Measurements from ENCODE around the gene CDH23.

Gene CDH23

GRCh38 chr10:71448146-71448545 lies 51.4 kb downstream of the CDH23 start:
- ChIA-PET POLR2A (no interaction called here), CTCF (no interaction called here)
- TF ChIP-seq LEF1 (IDR thresholded peaks at IDR 0.05; ENCODE audit: borderline replicate concordance) (no peak), FOXM1 (IDR thresholded peaks at IDR 0.05; ENCODE audit: borderline replicate concordance) (no peak), NFRKB (IDR thresholded peaks at IDR 0.05) (no peak), CTBP1 (IDR thresholded peaks at IDR 0.05; ENCODE audit: borderline replicate concordance) (no peak), ZNF384 (IDR thresholded peaks at IDR 0.05) (no peak), FOXK2 (IDR thresholded peaks at IDR 0.05) (no peak), SP1 (IDR thresholded peaks at IDR 0.05) (no peak), HDGF (IDR thresholded peaks at IDR 0.05; ENCODE audit: borderline replicate concordance) (no peak), FOXA1 (IDR thresholded peaks at IDR 0.05) (no peak), BHLHE40 (IDR thresholded peaks at IDR 0.05; ENCODE audit: borderline replicate concordance) (no peak), L3MBTL2 (conservative IDR thresholded peaks at IDR 0.05) (no peak), TARDBP (IDR thresholded peaks at IDR 0.05) (no peak), ARNT (IDR thresholded peaks at IDR 0.05) (no peak), ELF4 (IDR thresholded peaks at IDR 0.05) (no peak), SUZ12 (IDR thresholded peaks at IDR 0.05) (no peak)
- TF ChIP-seq, protein P1, sequence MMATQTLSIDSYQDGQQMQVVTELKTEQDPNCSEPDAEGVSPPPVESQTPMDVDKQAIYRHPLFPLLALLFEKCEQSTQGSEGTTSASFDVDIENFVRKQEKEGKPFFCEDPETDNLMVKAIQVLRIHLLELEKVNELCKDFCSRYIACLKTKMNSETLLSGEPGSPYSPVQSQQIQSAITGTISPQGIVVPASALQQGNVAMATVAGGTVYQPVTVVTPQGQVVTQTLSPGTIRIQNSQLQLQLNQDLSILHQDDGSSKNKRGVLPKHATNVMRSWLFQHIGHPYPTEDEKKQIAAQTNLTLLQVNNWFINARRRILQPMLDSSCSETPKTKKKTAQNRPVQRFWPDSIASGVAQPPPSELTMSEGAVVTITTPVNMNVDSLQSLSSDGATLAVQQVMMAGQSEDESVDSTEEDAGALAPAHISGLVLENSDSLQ (IDR thresholded peaks at IDR 0.05), result no peak
- no peak for DNase-seq (ENCODE audit: extremely low spot score)

- no peak for TF ChIP-seq FOXK2 (IDR thresholded peaks at IDR 0.05)
- no peak for TF ChIP-seq CTBP1 (IDR thresholded peaks at IDR 0.05; ENCODE audit: borderline replicate concordance)
- no peak for TF ChIP-seq L3MBTL2 (conservative IDR thresholded peaks at IDR 0.05)
- TF ChIP-seq, protein P1 (IDR thresholded peaks at IDR 0.05), result no peak
- no peak for TF ChIP-seq NFRKB (IDR thresholded peaks at IDR 0.05)
- TF ChIP-seq ELF4 (IDR thresholded peaks at IDR 0.05), result no peak
- no peak for TF ChIP-seq LEF1 (IDR thresholded peaks at IDR 0.05; ENCODE audit: borderline replicate concordance)
- no peak for TF ChIP-seq HDGF (IDR thresholded peaks at IDR 0.05; ENCODE audit: borderline replicate concordance)
- no peak for TF ChIP-seq ZNF384 (IDR thresholded peaks at IDR 0.05)
- POLR2A ChIA-PET, result no interaction called here
- CTCF ChIA-PET, result interaction anchor here (0.6 kb wide), 1 partner anchor 83 kb away, joined by 3 read pairs; no protein-coding TSS in a partner anchor
- DNase-seq (ENCODE audit: extremely low spot score), result no peak
Observed at GRCh38 chr10:71449026-71449425, 52.3 kb downstream of the CDH23 start.

GRCh38 chr10:71451754-71452153 lies 55.0 kb downstream of the CDH23 start:
- no peak for TF ChIP-seq FOXK2 (IDR thresholded peaks at IDR 0.05)
- TF ChIP-seq ARNT (IDR thresholded peaks at IDR 0.05), result no peak
- TF ChIP-seq TARDBP (IDR thresholded peaks at IDR 0.05), result no peak
- no peak for TF ChIP-seq FOXA1 (IDR thresholded peaks at IDR 0.05)
- TF ChIP-seq CTBP1 (IDR thresholded peaks at IDR 0.05; ENCODE audit: borderline replicate concordance), result no peak
- no peak for TF ChIP-seq L3MBTL2 (conservative IDR thresholded peaks at IDR 0.05)
- no peak for TF ChIP-seq ZNF384 (IDR thresholded peaks at IDR 0.05)
- no peak for TF ChIP-seq NFRKB (IDR thresholded peaks at IDR 0.05)
- no peak for TF ChIP-seq SP1 (IDR thresholded peaks at IDR 0.05)
- TF ChIP-seq, protein P1 (IDR thresholded peaks at IDR 0.05), result no peak
- TF ChIP-seq SUZ12 (IDR thresholded peaks at IDR 0.05), result no peak
- ChIA-PET POLR2A (no interaction called here), CTCF (interaction anchor here (1.2 kb wide), 1 partner anchor 22 kb away, joined by 5 read pairs; no protein-coding TSS in a partner anchor)
- no peak for DNase-seq (ENCODE audit: extremely low spot score)

DNA sequence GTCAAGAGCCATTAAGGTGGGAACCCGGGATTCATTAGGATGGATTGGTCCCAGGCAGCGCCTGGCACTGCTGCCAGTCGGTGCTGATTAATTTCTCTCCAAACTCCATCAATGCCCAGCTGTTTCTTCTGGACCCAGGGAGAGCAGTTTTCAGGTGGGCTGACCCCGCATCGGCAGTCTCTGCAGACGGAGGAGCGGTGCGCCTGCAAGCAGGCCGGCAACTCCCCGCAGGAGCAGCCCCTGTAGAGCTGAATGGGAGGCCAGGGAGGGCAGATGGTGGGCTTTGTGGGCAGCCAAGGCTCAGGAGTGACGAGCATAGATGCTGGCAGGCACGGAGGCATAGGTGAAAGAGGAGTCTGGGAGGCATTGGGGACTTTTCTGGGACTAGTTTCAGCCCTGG lies 56.5 kb downstream of the CDH23 start:
- TF ChIP-seq SUZ12 (IDR thresholded peaks at IDR 0.05) (no peak), ARNT (IDR thresholded peaks at IDR 0.05) (no peak), FOXM1 (IDR thresholded peaks at IDR 0.05; ENCODE audit: borderline replicate concordance) (no peak), HDGF (IDR thresholded peaks at IDR 0.05; ENCODE audit: borderline replicate concordance) (no peak), ELF4 (IDR thresholded peaks at IDR 0.05) (no peak), LEF1 (IDR thresholded peaks at IDR 0.05; ENCODE audit: borderline replicate concordance) (no peak), CTBP1 (IDR thresholded peaks at IDR 0.05; ENCODE audit: borderline replicate concordance) (no peak), ZNF384 (IDR thresholded peaks at IDR 0.05) (no peak), BHLHE40 (IDR thresholded peaks at IDR 0.05; ENCODE audit: borderline replicate concordance) (no peak), FOXK2 (IDR thresholded peaks at IDR 0.05) (no peak), FOXA1 (IDR thresholded peaks at IDR 0.05) (no peak), SP1 (IDR thresholded peaks at IDR 0.05) (no peak), L3MBTL2 (conservative IDR thresholded peaks at IDR 0.05) (no peak), NFRKB (IDR thresholded peaks at IDR 0.05) (no peak), TARDBP (IDR thresholded peaks at IDR 0.05) (no peak)
- TF ChIP-seq, protein P1 (IDR thresholded peaks at IDR 0.05), result no peak
- CTCF ChIA-PET, result no interaction called here
- POLR2A ChIA-PET, result no interaction called here

DNA sequence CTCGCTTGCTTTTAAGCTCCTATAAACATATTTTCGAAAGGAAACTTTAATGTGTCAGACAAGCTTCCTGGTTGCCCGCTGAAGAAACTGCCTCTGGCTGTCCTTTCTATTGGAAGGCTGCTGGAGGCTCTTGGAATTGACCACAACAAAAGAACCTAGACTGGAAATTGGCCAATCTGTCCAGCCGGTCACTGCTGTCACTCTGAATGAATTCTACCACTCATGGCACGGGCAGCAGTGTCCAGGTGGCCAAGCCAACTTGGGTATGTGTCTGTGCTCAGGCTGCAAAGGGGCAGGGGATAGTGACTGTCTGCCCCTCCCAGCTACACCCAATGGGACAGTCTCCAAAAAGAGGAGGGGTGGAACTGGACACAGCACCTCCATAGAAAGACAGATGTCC lies 57.6 kb downstream of the CDH23 start:
- ChIA-PET POLR2A (no interaction called here), CTCF (no interaction called here)
- TF ChIP-seq FOXM1 (IDR thresholded peaks at IDR 0.05; ENCODE audit: borderline replicate concordance), result no peak
- TF ChIP-seq FOXA1 (IDR thresholded peaks at IDR 0.05), result no peak
- TF ChIP-seq ZNF384 (IDR thresholded peaks at IDR 0.05), result no peak
- no peak for TF ChIP-seq LEF1 (IDR thresholded peaks at IDR 0.05; ENCODE audit: borderline replicate concordance)
- no peak for DNase-seq (ENCODE audit: extremely low spot score)

More for the DNA sequence above, 56.5 kb downstream of the CDH23 start:
- DNase-seq (ENCODE audit: extremely low spot score), result no peak

- ChIA-PET POLR2A (no interaction called here), CTCF (no interaction called here)
- no peak for TF ChIP-seq FOXM1 (IDR thresholded peaks at IDR 0.05; ENCODE audit: borderline replicate concordance)
- no peak for TF ChIP-seq FOXK2 (IDR thresholded peaks at IDR 0.05)
- no peak for TF ChIP-seq SP1 (IDR thresholded peaks at IDR 0.05)
- TF ChIP-seq NFRKB (IDR thresholded peaks at IDR 0.05), result no peak
- no peak for TF ChIP-seq L3MBTL2 (conservative IDR thresholded peaks at IDR 0.05)
- TF ChIP-seq ZNF384 (IDR thresholded peaks at IDR 0.05), result no peak
- TF ChIP-seq HDGF (IDR thresholded peaks at IDR 0.05; ENCODE audit: borderline replicate concordance), result no peak
- no peak for TF ChIP-seq LEF1 (IDR thresholded peaks at IDR 0.05; ENCODE audit: borderline replicate concordance)
- TF ChIP-seq FOXA1 (IDR thresholded peaks at IDR 0.05), result no peak
- no peak for TF ChIP-seq BHLHE40 (IDR thresholded peaks at IDR 0.05; ENCODE audit: borderline replicate concordance)
- no peak for DNase-seq (ENCODE audit: extremely low spot score)
Observed at GRCh38 chr10:71455035-71455434, 58.3 kb downstream of the CDH23 start.

All from HEK293T (cell line).